GM12875 (cell line): Measurements from ENCODE around the gene LEAP2.
"Not testable (repeated sequence)": the region's sequence is repeated elsewhere in the genome, so short reads cannot be mapped to it uniquely, and the experiment has no call there.

Experiments used
- H3K4me3 ChIP-seq: one replicate; pipeline ENCODE4 v1.5.1; 2011; ENCODE audit warnings: low read depth, low read length, control low read depth
- CTCF ChIP-seq: IDR thresholded peaks from 2 replicates; pipeline ENCODE4 v1.5.1; 2011; ENCODE audit warnings: low read depth, mild to moderate bottlenecking, control low read depth, inconsistent platforms, low read length, moderate library complexity, borderline replicate concordance; ENCODE audit not compliant: insufficient read depth

The LEAP2 gene

GRCh38 chr5:132841305-132841704 lies 32.2 kb upstream of the LEAP2 start:
- no peak overlapping the region for H3K4me3 ChIP-seq
- no peak for TF ChIP-seq CTCF

- no peak overlapping the region for H3K4me3 ChIP-seq
- TF ChIP-seq CTCF: no peak
These were observed 25.2 kb upstream of the LEAP2 start for GRCh38 chr5:132848270-132848669.

DNA sequence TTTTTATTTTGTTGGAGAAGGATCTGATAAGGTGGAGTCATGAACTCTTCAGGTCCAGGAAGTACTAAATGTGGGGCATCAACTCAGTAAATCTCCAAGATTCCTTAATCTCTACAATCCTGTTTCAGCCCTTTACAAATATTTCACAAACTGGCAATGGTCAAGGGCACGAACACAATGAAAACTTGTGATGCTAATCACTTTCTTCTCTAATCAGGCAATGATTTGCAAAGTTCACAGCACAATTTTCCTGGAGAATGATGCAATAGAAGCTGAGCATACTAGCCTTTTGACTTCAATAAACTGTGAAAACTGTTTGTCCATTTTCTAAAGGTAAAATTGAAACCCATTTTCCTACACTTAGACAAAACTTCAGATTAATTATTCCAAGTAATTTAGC lies 24.1 kb upstream of the LEAP2 start:
- TF ChIP-seq CTCF: no peak
- no peak overlapping the region for H3K4me3 ChIP-seq

DNA sequence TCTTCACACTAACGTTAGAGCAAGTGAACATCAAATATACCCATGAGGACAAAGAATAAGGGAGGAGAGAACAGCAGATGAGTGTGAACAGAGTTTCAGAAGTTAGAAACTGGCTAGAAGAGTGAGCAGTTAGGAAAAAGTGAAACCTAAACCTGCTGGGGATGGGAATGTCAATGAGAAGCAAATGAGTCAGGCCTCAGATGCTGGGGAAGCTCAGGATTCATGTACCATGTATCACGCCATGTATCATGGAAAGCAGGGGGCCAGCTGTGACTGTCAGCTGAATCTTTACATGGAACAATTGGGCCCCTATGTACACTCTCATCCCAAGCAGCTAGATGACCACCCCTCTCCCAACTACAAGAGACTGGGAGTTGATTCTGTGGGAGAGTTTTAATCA lies 23.4 kb upstream of the LEAP2 start:
- no peak for TF ChIP-seq CTCF
- no peak overlapping the region for H3K4me3 ChIP-seq

- no peak for TF ChIP-seq CTCF
- no peak overlapping the region for H3K4me3 ChIP-seq
These were observed 20.1 kb upstream of the LEAP2 start for GRCh38 chr5:132853323-132853722.

DNA sequence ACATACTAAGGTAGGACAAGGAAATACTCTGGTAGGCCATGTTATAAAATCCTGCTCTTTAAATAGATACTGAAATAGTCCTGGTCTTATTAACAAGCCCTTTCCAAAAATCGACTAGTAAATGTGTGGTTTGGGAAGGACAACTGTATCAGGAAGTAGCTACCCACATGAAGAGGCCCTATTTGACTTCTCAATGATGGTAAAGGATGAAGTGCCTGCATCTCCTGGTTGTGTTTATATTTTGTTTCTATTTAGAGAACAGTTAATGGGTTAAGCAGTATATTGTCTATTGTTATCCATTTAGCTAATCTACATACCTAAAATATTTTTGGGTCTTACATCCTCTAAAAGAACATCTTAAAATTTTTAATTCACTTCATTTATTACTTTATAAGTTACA lies 19.7 kb upstream of the LEAP2 start:
- no peak overlapping the region for H3K4me3 ChIP-seq
- TF ChIP-seq CTCF: no peak

DNA sequence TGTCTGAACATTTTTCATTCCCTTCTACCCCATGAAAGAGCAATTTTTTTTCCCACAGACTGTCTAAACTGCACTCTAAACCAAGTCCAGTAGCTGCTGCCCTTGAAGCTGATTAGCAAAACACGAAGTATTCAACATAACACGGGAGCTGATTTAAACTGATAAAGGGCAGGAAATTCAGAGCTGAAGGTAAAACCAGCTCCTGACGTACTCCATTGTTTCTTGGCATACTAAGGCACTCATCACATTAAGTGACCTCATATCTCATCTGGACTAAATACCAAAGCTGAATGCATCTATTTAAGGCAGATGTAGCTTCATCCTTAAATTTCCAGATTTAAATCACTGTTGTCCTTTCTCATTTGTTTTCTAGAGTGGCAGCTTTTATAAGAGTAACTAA lies 19.2 kb upstream of the LEAP2 start:
- H3K4me3 ChIP-seq: no peak overlapping the region
- no peak for TF ChIP-seq CTCF

- H3K4me3 ChIP-seq: not testable (repeated sequence)
These were observed 18.5 kb upstream of the LEAP2 start for GRCh38 chr5:132854992-132855391.
